ENCODE data around the gene B4GALT6. TPM values are rescaled to one million over a fixed set of nuclear protein-coding genes. Genes with fewer than 3 reads are reported as not detected.

B4GALT6 gene
- total RNA-seq, 2 donors from 2014 or later = 3.4 to 5.6 TPM

DNA sequence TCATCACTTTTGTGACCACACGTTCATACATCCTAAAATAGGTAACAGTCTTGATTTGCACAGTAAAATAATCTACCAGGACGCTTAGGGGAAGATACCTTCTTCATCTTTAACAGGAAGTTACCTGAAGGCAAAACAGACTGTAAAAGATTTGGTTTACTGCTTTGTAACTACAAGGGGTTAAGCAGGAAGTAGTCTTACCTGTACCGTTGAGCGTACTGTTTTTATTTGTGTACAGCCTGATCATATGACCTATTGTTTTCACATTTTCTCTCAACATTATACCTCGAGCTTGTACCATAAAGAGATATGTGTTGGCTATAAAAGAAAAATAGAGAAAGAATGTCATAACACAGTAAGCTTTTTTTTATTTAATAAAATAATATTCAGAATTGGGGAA is 18.3 kb downstream of the B4GALT6 start:
- H3K4me3 ChIP-seq = no peak overlapping the region
- H3K27ac ChIP-seq = no peak overlapping the region
- no peaks in the 10 kb centered on the region for H3K27me3 ChIP-seq
- TF ChIP-seq, protein P1, sequence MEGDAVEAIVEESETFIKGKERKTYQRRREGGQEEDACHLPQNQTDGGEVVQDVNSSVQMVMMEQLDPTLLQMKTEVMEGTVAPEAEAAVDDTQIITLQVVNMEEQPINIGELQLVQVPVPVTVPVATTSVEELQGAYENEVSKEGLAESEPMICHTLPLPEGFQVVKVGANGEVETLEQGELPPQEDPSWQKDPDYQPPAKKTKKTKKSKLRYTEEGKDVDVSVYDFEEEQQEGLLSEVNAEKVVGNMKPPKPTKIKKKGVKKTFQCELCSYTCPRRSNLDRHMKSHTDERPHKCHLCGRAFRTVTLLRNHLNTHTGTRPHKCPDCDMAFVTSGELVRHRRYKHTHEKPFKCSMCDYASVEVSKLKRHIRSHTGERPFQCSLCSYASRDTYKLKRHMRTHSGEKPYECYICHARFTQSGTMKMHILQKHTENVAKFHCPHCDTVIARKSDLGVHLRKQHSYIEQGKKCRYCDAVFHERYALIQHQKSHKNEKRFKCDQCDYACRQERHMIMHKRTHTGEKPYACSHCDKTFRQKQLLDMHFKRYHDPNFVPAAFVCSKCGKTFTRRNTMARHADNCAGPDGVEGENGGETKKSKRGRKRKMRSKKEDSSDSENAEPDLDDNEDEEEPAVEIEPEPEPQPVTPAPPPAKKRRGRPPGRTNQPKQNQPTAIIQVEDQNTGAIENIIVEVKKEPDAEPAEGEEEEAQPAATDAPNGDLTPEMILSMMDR (IDR thresholded peaks at IDR 0.05) = no peak
- no peaks in the 10 kb centered on the region for H3K9me3 ChIP-seq
- H3K4me1 ChIP-seq = no peaks in the 10 kb centered on the region
- no peak for DNase-seq (ENCODE audit: low spot score)
- no peaks in the 10 kb centered on the region for H3K36me3 ChIP-seq

DNA sequence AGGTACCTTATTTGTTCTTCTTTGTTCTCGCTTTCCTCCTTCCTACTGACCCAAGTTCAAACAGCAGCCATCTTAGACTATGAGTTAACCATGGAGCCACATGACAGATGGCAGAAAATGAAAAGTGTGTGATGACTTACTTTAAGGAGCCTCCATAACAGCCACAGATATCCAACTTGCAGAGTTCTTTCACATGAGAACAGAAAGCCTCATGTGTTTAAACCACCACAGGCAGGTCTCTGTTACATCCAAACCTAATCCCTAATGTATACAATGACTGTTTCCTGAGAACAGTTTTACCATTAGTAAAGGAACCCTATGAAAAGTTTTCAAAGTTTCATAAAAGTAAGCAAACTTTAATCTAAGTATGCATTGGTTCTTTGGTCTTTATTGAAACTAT is 20.3 kb downstream of the B4GALT6 start:
- Histone ChIP-seq H3K27me3 (no peaks in the 10 kb centered on the region), H3K27ac (no peak overlapping the region), H3K4me1 (no peaks in the 10 kb centered on the region)

DNA sequence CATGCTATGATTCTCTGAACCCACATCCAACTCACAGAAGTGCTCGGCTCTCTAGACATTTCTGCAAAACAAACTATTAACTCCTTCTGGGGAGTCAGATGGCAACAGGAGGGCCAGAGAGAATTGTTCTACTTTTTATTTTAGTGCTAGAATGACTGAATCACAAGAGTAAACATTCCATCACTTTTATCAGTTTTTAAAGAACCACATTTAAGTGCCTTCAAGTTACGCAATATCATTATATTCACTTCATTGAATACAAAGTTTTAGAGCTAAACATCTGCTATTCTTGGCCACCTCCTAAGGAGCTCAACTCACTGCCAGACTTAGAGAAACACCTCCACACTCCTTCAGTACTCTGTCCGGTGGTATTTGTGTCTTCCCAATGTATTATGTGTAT is 22.4 kb downstream of the B4GALT6 start:
- H3K27me3 ChIP-seq = no peaks in the 10 kb centered on the region
- H3K9me3 ChIP-seq = no peaks in the 10 kb centered on the region
- H3K27ac ChIP-seq = no peak overlapping the region
- TF ChIP-seq, protein P1 (IDR thresholded peaks at IDR 0.05) = no peak
- no peak for DNase-seq (ENCODE audit: low spot score)
- no peak overlapping the region for H3K4me3 ChIP-seq
- no peaks in the 10 kb centered on the region for H3K4me1 ChIP-seq
- no peaks in the 10 kb centered on the region for H3K36me3 ChIP-seq

More for the DNA sequence above, 20.3 kb downstream of the B4GALT6 start:
- TF ChIP-seq, protein P1 (IDR thresholded peaks at IDR 0.05) = no peak
- no peaks in the 10 kb centered on the region for H3K36me3 ChIP-seq
- no peaks in the 10 kb centered on the region for H3K9me3 ChIP-seq
- DNase-seq (ENCODE audit: low spot score) = no peak
- no peak overlapping the region for H3K4me3 ChIP-seq

DNA sequence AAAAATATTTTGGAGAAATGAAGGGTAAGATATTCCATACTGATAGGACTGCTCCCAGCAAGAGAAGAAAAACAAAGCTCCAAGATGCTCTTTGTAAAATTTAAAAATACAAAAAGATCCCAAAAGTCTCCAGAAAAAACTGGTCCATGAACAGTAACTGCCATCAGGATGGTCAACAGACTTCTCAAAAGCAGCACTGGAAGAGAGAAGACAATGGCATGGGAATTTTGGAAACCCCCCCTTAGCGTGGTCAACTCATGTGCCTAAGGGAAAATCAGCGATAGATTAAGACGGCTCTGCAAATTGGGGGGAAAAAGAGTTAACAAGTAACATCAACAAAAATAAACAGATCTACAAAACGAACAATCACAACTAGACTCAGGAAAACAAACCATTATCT is 23.6 kb downstream of the B4GALT6 start:
- Histone ChIP-seq H3K4me3 (no peak overlapping the region), H3K36me3 (no peaks in the 10 kb centered on the region), H3K4me1 (no peaks in the 10 kb centered on the region), H3K27ac (no peak overlapping the region), H3K9me3 (no peaks in the 10 kb centered on the region), H3K27me3 (no peaks in the 10 kb centered on the region)
- TF ChIP-seq, protein P1 (IDR thresholded peaks at IDR 0.05) = no peak
- DNase-seq (ENCODE audit: low spot score) = no peak

DNA sequence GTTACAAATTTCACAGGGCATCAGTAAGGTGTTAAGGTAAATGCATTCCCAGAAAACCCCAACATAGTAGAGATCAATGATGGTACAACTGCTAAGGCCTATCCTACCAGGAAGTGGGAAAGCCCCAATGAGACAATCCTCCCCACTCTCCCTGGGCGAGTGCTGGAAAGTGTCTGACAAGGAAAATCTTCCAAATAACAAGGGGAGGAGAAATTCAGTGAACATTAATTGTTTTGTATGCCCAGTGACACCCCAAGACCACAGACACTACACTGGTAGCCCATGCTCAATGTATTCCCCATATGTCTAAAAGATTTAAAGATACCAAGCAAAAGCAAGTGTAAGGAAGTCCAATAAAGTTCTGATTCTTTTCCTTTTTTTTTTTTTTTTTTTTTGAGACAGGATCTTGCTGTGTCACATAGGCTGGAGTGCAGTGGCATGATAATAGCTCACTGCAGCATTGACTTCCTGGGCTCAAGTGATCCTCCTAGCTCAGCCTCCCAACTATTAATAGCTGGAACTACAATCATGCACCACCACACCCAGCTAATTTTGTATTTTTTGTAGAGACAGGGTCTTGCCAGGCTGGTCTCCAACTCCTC is 24.7 kb downstream of the B4GALT6 start:
- H3K27me3 ChIP-seq = no peaks in the 10 kb centered on the region
- no peaks in the 10 kb centered on the region for H3K36me3 ChIP-seq
- no peak for DNase-seq (ENCODE audit: low spot score)
- no peaks in the 10 kb centered on the region for H3K4me1 ChIP-seq
- H3K4me3 ChIP-seq = no peak overlapping the region
- TF ChIP-seq, protein P1 (IDR thresholded peaks at IDR 0.05) = no peak
- no peak overlapping the region for H3K27ac ChIP-seq
- H3K9me3 ChIP-seq = no peaks in the 10 kb centered on the region

All from right atrium auricular region (tissue), 2 donors.